SU-DHL-6 (cell line): ENCODE data around the gene STX5.

ENCODE experiments used
- H2AFZ ChIP-seq: fragments of 200-600 bp; sonication (generic); 2 replicates; pipeline ENCODE4 v1.6.1; 2014; ENCODE audit warnings: low read depth, mild to moderate bottlenecking, moderate library complexity, mixed read lengths, antibody characterized with exemption, low read length; ENCODE audit not compliant: severe bottlenecking
- H3F3A ChIP-seq: fragments of 200-600 bp; shearing (Covaris generic); 2 replicates; pipeline ENCODE4 v1.6.0; 2016; ENCODE audit warnings: antibody characterized with exemption, mild to moderate bottlenecking; ENCODE audit not compliant: insufficient read depth
- H3K27ac ChIP-seq: fragments of 200-600 bp; sonication (generic); 2 replicates; pipeline ENCODE4 v1.5.1; 2016; ENCODE audit warnings: low read depth, mild to moderate bottlenecking, low read length, moderate library complexity, mixed read lengths
- H3K27me3 ChIP-seq: fragments of 200-600 bp; sonication (generic), shearing (Covaris generic); 2 replicates; pipeline ENCODE4 v1.6.0; 2014; ENCODE audit warnings: mild to moderate bottlenecking, low read length
- H3K36me3 ChIP-seq: fragments of 200-600 bp; sonication (generic); 2 replicates; pipeline ENCODE4 v1.6.1; 2014; ENCODE audit warnings: mild to moderate bottlenecking, low read length, mixed read lengths
- H3K4me2 ChIP-seq: fragments of 300-600, 200-600 bp; shearing (Covaris generic), sonication (generic); 2 replicates; pipeline ENCODE4 v1.6.0; 2014; ENCODE audit warnings: low read length, low read depth, mild to moderate bottlenecking; ENCODE audit not compliant: poor library complexity, severe bottlenecking
- H3K4me3 ChIP-seq: fragments of 200-600 bp; sonication (generic); 2 replicates; pipeline ENCODE4 v1.5.1; 2014; ENCODE audit warnings: antibody characterized with exemption, low read length, mild to moderate bottlenecking, mixed read lengths; ENCODE audit not compliant: insufficient read depth, poor library complexity, severe bottlenecking
- H3K79me2 ChIP-seq: fragments of 200-600 bp; sonication (generic); 2 replicates; pipeline ENCODE4 v1.6.1; 2014; ENCODE audit warnings: mild to moderate bottlenecking, low read length, moderate library complexity; ENCODE audit not compliant: insufficient read depth
- H3K9ac ChIP-seq: fragments of 200-600 bp; sonication (generic); 2 replicates; pipeline ENCODE4 v1.7.0; 2014; ENCODE audit warnings: mild to moderate bottlenecking, low read length
- H3K9me2 ChIP-seq: fragments of 200-600 bp; sonication (generic); replicated peaks from 2 replicates; pipeline ENCODE4 v1.6.1; 2014; ENCODE audit warnings: low read length; ENCODE audit not compliant: insufficient read depth
- H3K9me3 ChIP-seq: fragments of 200-600 bp; sonication (generic); 2 replicates; pipeline ENCODE4 v1.6.1; 2014; ENCODE audit warnings: low read length, mixed read lengths; ENCODE audit not compliant: insufficient read depth
- H4K20me1 ChIP-seq: fragments of 200-600 bp; sonication (generic); 2 replicates; pipeline ENCODE4 v1.6.1; 2014; ENCODE audit warnings: low read depth, mild to moderate bottlenecking, antibody characterized with exemption, low read length, moderate library complexity, mixed read lengths
- CTCF ChIP-seq: fragments of 200-600 bp; sonication (generic); IDR thresholded peaks from one replicate; pipeline ENCODE4 v1.5.1; 2017; ENCODE audit warnings: antibody characterized with exemption, mild to moderate bottlenecking, low read length, moderate library complexity; ENCODE audit not compliant: insufficient read depth, poor library complexity, severe bottlenecking
- EZH2phosphoT487 ChIP-seq: fragments of 200-600 bp; sonication (generic), shearing (Covaris generic); conservative IDR thresholded peaks from 2 replicates; pipeline ENCODE4 v1.6.1; 2018; ENCODE audit warnings: mild to moderate bottlenecking, antibody characterized with exemption, low read length, moderate library complexity, mixed read lengths

STX5 gene

GRCh38 chr11:62831520-62832335, at the start of gene STX5:
Gene STX5, minus strand, starts transcription at chr11:62832051. Its CDS starts 808 bp downstream, at chr11:62831243.
- no peaks in the 10 kb centered on the region for H3K9me2 ChIP-seq
- H3K79me2 ChIP-seq = peaks cover 35% of the 10 kb centered on the region
- H3K36me3 ChIP-seq = 0 out of 2 replicates have a peak, but pooled peaks cover 3% of the 10 kb centered on the region
- TF ChIP-seq CTCF (no peak), EZH2phosphoT487 (no peak)
- H4K20me1 ChIP-seq = no peaks in the 10 kb centered on the region
- H3K4me2 ChIP-seq = peak within 1 kb of the TSS; percentile 87
- peak within 1 kb of the TSS; percentile 64 for H3K27ac ChIP-seq
- peak within 1 kb of the TSS; percentile 81 for H3K9ac ChIP-seq
- H3K27me3 ChIP-seq = no peaks in the 10 kb centered on the region
- H2AFZ ChIP-seq = no peak within 1 kb of the TSS
- peaks cover 7% of the 10 kb centered on the region; the same call in 1 of the 2 replicates for H3F3A ChIP-seq
- H3K9me3 ChIP-seq = no peaks in the 10 kb centered on the region
- H3K4me3 ChIP-seq = peak within 1 kb of the TSS; percentile 87

DNA sequence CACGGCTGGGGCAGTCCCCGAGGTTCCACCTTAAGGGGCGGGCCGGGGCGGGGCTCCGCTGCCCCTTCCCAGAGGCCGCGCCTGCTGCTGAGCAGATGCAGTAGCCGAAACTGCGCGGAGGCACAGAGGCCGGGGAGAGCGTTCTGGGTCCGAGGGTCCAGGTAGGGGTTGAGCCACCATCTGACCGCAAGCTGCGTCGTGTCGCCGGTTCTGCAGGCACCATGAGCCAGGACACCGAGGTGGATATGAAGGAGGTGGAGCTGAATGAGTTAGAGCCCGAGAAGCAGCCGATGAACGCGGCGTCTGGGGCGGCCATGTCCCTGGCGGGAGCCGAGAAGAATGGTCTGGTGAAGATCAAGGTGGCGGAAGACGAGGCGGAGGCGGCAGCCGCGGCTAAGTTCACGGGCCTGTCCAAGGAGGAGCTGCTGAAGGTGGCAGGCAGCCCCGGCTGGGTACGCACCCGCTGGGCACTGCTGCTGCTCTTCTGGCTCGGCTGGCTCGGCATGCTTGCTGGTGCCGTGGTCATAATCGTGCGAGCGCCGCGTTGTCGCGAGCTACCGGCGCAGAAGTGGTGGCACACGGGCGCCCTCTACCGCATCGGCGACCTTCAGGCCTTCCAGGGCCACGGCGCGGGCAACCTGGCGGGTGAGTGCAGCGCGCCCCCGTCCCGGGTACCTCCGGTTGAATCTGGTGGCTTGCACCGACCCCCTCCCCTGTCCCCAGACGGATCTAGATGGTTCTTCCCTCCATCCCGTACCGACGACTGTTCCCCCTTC, 49.1 kb upstream of the STX5 start, which contains the start of gene SLC3A2:
TSS of gene SLC3A2 (plus strand) at position 94 of the 776 bp plus-strand sequence. CDS start at position 222, 128 bp downstream.
- Histone ChIP-seq H3F3A (peaks cover 22% of the 10 kb centered on the region), H3K79me2 (peaks cover 29% of the 10 kb centered on the region), H3K9me3 (no peaks in the 10 kb centered on the region), H3K27ac (peak within 1 kb of the TSS; percentile 84), H3K27me3 (no peaks in the 10 kb centered on the region), H3K36me3 (peaks cover 38% of the 10 kb centered on the region), H3K4me2 (peak within 1 kb of the TSS; percentile 93), H3K4me3 (peak within 1 kb of the TSS; percentile 82), H2AFZ (no peak within 1 kb of the TSS), H4K20me1 (no peaks in the 10 kb centered on the region), H3K9me2 (no peaks in the 10 kb centered on the region), H3K9ac (peak within 1 kb of the TSS; percentile 97)
- TF ChIP-seq EZH2phosphoT487 = no peak
- TF ChIP-seq CTCF = peak; percentile 69

GRCh38 chr11:62880231-62880802, 48.5 kb upstream of the STX5 start:
- H3K4me2 ChIP-seq = peak overlapping the region; percentile 93
- peak overlapping the region; percentile 97 for H3K9ac ChIP-seq
- H3K27ac ChIP-seq = peak overlapping the region; percentile 84
- H3F3A ChIP-seq = peaks cover 22% of the 10 kb centered on the region
- H2AFZ ChIP-seq = no peak overlapping the region
- H4K20me1 ChIP-seq = no peaks in the 10 kb centered on the region
- peaks cover 33% of the 10 kb centered on the region for H3K36me3 ChIP-seq
- no peaks in the 10 kb centered on the region for H3K9me2 ChIP-seq
- H3K27me3 ChIP-seq = no peaks in the 10 kb centered on the region
- no peaks in the 10 kb centered on the region for H3K9me3 ChIP-seq
- TF ChIP-seq EZH2phosphoT487 (no peak), CTCF (no peak)
- H3K4me3 ChIP-seq = peak overlapping the region; percentile 82
- peaks cover 33% of the 10 kb centered on the region for H3K79me2 ChIP-seq
